ENCODE data around the gene TMEM269.
"Not testable (repeated sequence)": the region's sequence is repeated elsewhere in the genome, so short reads cannot be mapped to it uniquely, and the experiment has no call there.

Gene TMEM269

GRCh38 chr1:42776502-42776901 lies 8.3 kb upstream of the TMEM269 start:
- DNase-seq (ENCODE audit: low read depth): no peak

- no peak for DNase-seq (ENCODE audit: low read depth)
Observed at GRCh38 chr1:42777852-42778251, 6.9 kb upstream of the TMEM269 start.

DNA sequence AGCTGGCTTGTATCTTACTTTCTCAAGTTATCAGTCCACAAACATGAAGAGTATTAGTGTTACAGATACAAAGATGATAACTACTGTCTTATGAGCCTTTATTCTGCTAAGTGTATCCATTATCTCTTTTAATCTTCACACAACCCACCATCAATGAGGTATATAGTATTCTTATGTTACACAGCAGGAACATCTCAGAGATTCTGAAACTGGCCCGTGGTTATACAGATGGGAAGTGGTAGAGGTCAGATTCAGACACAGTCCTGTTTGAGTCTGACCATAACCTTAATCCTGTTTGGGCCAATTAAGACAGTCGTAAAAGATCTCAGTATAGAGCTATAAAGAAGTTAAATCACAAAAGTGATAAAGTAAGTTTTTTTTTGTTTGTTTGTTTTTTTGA lies 5.1 kb upstream of the TMEM269 start:
- DNase-seq (ENCODE audit: low read depth): no peak

GRCh38 chr1:42780176-42780575 lies 4.6 kb upstream of the TMEM269 start:
- no peak for DNase-seq (ENCODE audit: low read depth)

DNA sequence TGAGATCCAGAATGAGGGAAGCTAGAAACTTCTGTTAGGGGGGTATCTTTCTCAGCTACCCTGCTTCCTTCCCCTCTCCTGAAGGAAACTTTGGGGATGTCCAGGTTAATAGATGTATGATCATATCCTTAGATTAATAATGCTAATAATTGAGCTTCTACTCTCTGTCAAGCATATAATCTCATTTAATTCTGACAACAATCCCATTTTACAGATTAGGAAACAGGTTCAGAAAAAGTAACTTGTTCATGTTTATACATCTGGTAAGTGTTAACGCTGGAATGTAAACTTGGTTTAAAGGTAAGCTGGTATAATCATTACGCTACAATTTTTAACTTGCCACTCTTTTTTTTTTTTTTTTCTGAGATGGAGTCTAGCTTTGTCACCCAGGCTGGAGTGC lies 1.7 kb upstream of the TMEM269 start:
- no peak for DNase-seq (ENCODE audit: low read depth)

- no peak for DNase-seq (ENCODE audit: low read depth)
Observed at GRCh38 chr1:42784547-42784945, 245 bp upstream of the TMEM269 start.

GRCh38 chr1:42786097-42786496 lies 1.3 kb downstream of the TMEM269 start:
- no peak for DNase-seq (ENCODE audit: low read depth)

DNA sequence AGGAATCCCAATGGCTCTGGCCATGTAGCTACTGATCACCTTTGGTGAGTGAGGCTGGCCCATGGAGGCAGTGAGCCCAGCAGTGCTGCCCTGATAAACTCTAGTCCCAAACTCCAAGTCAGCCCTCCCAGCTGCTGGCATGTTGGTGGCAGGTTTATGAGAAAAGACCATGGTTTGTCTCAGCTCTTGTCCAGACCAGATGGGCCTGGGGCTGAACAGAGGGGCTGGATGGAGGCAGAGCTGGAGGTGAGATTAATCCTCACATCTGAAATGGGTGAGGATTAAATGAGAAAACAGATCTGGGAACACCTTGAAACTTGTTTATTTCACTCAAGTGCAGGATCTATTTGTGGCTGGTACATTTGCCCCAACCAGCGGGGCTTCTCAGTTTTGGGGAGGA lies 3.2 kb downstream of the TMEM269 start:
- no peak for DNase-seq (ENCODE audit: low read depth)

- no peak for DNase-seq (ENCODE audit: low read depth)
Observed at GRCh38 chr1:42793824-42794223, 9.0 kb downstream of the TMEM269 start.

GRCh38 chr1:42797414-42797813 lies 12.6 kb downstream of the TMEM269 start:
- DNase-seq (ENCODE audit: low read depth): no peak

- DNase-seq (ENCODE audit: low read depth): no peak
Observed at GRCh38 chr1:42797979-42798378, 13.2 kb downstream of the TMEM269 start.

DNA sequence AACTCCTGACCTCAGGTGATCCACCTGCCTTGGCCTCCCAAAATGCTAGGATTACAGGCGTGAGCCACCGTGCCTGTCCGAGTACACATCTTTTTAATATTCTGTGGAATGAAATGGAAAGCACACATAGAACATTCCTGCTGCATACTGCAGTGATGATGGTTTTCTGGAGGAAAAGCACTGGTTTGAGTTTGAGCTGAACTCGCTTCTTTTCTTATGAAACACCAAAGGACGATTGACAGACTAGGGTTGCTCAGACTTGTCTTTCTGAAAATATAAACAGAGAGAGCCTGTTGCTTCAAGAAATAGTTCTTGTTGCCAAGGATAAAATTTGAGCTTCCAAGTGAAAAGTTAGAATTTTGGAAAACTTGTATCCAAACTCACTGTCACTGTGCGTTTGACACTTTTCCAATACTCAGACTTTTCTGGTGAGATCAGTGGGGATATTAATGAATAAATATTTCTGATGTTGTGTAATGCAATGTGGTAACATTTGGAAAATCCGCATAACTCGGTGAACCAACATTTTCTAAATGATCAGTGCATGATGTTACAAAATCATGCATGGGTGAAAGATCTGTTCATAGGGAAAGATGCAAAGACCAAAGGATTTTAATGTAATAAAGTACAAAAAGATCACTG lies 17.2 kb downstream of the TMEM269 start:
- DNase-seq (ENCODE audit: low read depth): no peak

GRCh38 chr1:42806171-42806570 lies 21.4 kb downstream of the TMEM269 start:
- no peak for DNase-seq (ENCODE audit: low read depth)

DNA sequence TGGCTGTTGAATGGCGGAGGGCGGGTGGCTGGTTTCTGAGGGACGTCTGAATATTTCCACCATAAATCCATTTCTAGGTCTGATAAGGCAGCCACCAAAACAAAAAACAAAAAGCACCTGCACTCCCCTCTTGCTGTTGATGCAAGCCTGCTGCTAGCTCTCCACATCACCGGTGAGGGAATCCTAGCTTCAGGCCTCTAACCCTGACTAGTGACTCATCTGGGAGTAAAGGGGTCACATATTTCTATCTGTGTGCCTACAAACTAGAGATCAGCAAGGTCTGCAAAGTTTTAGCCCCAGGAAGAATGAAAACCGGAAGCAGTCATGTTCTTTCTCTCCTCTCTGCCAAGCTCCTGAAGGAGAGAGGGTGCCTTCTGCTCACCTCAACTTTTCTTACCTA lies 21.8 kb downstream of the TMEM269 start:
- no peak for DNase-seq (ENCODE audit: low read depth)

GRCh38 chr1:42807056-42807668 lies 22.4 kb downstream of the TMEM269 start:
- DNase-seq (ENCODE audit: low read depth): no peak

DNA sequence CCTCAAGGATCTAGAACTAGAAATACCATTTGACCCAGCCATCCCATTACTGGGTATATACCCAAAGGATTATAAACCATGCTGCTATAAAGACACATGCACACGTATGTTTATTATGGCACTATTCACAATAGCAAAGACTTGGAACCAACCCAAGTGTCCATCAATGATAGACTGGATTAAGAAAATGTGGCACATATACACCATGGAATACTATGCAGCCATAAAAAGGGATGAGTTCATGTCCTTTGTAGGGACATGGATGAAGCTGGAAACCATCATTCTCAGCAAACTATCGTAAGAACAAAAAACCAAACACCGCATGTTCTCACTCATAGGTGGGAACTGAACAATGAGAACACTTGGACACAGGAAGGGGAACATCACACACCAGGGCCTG lies 30.0 kb downstream of the TMEM269 start:
- not testable (repeated sequence) for DNase-seq (ENCODE audit: low read depth)

GRCh38 chr1:42815941-42816584 lies 31.3 kb downstream of the TMEM269 start:
- no peak for DNase-seq (ENCODE audit: low read depth)

DNA sequence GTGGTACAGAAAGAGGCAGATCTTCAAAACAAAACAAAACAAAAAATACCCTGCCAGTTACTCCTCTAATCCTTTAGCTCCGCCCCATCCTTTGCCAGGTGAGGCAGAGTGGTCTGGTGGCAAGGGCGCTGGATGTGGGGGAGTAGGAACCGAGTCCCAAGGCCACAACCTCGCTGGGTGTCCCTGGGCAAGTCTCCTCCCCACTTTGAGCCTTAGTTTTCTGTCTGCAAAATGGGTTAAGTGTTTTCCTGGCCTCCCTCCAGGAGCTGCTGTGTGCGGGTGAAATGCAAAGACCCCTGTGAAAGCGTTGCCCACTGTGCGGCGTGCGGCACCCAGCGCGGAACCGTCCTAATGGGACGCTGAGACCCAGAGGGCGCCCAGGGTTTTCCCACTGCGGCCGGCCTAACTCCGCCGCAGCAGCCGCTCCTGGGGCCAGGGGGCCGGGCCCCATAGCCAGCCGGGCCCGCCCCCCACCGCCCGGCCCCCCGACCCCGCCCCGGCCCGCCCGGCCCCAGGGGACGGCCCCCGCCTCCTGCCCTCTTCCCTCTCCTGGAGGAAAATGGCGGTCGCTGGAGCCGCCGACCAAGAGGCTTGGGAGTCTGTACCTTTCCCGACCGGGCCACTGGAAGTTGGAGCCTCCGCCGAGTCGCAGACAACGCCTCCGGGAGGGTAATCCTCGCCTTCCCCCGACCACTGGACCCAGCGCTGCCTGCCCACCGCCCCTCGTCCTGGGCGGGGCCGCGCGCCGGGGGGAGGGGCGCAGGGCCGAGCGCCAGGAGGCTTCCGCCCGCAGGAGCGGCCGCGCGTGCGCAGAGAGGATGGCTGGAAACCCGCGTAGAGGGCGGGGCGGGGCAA lies 32.0 kb downstream of the TMEM269 start, which contains the start of the genes ERMAP and SVBP:
Gene ERMAP, plus strand, starts transcription at position 538 of the 855 bp plus-strand sequence. CDS start 13,327 bp downstream, outside the sequence.
Gene SVBP, minus strand, starts transcription at position 813 of the 855 bp plus-strand sequence. CDS start 853 bp downstream, outside the sequence.
- peak; percentile 73 for DNase-seq (ENCODE audit: low read depth)

DNA sequence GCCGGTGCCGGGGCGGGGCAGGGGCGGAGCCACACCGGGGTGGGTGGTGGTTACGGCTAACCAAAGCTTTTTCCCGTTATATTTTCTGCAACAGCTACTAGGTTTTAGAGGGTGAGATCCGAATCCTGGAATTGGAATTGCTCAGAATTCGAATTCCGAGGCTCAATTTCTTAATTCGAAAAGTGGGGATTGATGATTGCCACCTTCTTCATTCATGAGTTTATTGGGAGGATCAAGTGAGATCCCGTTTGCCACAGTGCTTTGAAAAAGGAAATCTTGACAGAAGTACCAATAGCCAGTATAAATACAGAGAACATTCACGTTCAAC lies 32.6 kb downstream of the TMEM269 start:
- DNase-seq (ENCODE audit: low read depth): no peak

DNA sequence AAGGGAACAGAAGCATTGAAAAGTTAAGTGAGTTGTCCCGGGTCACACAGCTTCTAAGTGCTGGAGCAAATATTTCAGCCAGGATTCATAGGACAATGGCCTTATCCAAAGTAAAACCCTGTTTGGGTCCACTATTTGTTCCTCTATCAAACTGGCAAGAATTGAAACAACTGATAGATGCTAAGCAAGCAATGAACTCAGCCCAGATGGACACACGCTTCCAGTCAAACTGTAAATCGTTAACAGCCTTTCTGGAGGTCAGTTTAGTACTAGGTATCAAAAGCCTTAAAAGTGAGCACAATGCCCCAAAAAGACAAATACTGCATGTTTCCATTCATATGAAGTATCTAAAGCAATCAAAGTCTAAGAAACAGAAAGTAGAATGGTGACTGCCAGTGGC lies 33.2 kb downstream of the TMEM269 start:
- no peak for DNase-seq (ENCODE audit: low read depth)

GRCh38 chr1:42820813-42821212 lies 36.0 kb downstream of the TMEM269 start:
- DNase-seq (ENCODE audit: low read depth): no peak

- DNase-seq (ENCODE audit: low read depth): no peak
Observed at GRCh38 chr1:42821690-42822089, 36.9 kb downstream of the TMEM269 start.

Measured in GM04504 (cell line).